ENCODE data around the gene TLE4.

GRCh38 chr9:79583952-79584654, 12.3 kb downstream of the TLE4 start:
- TF ChIP-seq, protein P1, sequence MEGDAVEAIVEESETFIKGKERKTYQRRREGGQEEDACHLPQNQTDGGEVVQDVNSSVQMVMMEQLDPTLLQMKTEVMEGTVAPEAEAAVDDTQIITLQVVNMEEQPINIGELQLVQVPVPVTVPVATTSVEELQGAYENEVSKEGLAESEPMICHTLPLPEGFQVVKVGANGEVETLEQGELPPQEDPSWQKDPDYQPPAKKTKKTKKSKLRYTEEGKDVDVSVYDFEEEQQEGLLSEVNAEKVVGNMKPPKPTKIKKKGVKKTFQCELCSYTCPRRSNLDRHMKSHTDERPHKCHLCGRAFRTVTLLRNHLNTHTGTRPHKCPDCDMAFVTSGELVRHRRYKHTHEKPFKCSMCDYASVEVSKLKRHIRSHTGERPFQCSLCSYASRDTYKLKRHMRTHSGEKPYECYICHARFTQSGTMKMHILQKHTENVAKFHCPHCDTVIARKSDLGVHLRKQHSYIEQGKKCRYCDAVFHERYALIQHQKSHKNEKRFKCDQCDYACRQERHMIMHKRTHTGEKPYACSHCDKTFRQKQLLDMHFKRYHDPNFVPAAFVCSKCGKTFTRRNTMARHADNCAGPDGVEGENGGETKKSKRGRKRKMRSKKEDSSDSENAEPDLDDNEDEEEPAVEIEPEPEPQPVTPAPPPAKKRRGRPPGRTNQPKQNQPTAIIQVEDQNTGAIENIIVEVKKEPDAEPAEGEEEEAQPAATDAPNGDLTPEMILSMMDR (IDR thresholded peaks at IDR 0.05), result no peak
- TF ChIP-seq ZFX (IDR thresholded peaks at IDR 0.05; ENCODE audit: borderline replicate concordance), result no peak
